ENCODE results near the gene ANXA6.
A peak's percentile ranks its signal among the peaks of the same experiment; 100 is the strongest.

The ANXA6 gene

GRCh38 chr5:151144275-151144674 lies 13.3 kb downstream of the ANXA6 start:
- H3K4me3 ChIP-seq (ENCODE audit: low read depth, low read length), result no peak overlapping the region
- no peaks in the 10 kb centered on the region for H3K4me1 ChIP-seq (ENCODE audit: control insufficient read depth, insufficient read depth, low read length)
- ChIA-PET POLR2A (interaction anchor here (1.2 kb wide), 1 partner anchor 18 kb away, joined by 4 read pairs; no protein-coding TSS in a partner anchor), CTCF (interaction anchor here (0.8 to 7.5 kb wide), 4 partner anchors 18 to 62 kb away, joined by 4 to 43 read pairs (median 7); no protein-coding TSS in a partner anchor)
- H3K9me3 ChIP-seq (ENCODE audit: control insufficient read depth, insufficient read depth, low read depth, low read length), result no peaks in the 10 kb centered on the region
- peaks cover 0 to 69% of the 10 kb centered on the region in 2 experiments; a peak in 2 of 3 replicates for H3K36me3 ChIP-seq (ENCODE audit: control insufficient read depth in 2 of 2, insufficient read depth in 1 of 2, low read length in 2 of 2)
- H3K27ac ChIP-seq (ENCODE audit: extremely low read depth, low read depth, low read length), result no peak overlapping the region
- TF ChIP-seq EGR2 (tag by site-specific recombination; IDR thresholded peaks at IDR 0.05; ENCODE audit: low read depth) (peak; percentile 80), ZNF211 (tag by site-specific recombination; IDR thresholded peaks at IDR 0.05; ENCODE audit: low read depth) (no peak), ZFHX2 (tag by site-specific recombination; conservative IDR thresholded peaks at IDR 0.05) (peak; percentile 24; the same call in 1 of the 2 replicates)

- Histone ChIP-seq H3K27ac (ENCODE audit: extremely low read depth, low read depth, low read length) (no peak overlapping the region), H3K9me3 (ENCODE audit: control insufficient read depth, insufficient read depth, low read depth, low read length) (no peaks in the 10 kb centered on the region), H3K4me3 (ENCODE audit: low read depth, low read length) (no peak overlapping the region), H3K36me3 (ENCODE audit: control insufficient read depth in 2 of 2, insufficient read depth in 1 of 2, low read length in 2 of 2) (peaks cover 0 to 75% of the 10 kb centered on the region in 2 experiments; a peak in 2 of 3 replicates), H3K4me1 (ENCODE audit: control insufficient read depth, insufficient read depth, low read length) (no peaks in the 10 kb centered on the region)
- POLR2A ChIA-PET, result interaction anchor here (1.2 kb wide), 1 partner anchor 18 kb away, joined by 4 read pairs; no protein-coding TSS in a partner anchor
- CTCF ChIA-PET, result interaction anchor here (0.6 to 7.5 kb wide), 5 partner anchors 17 to 672 kb away, joined by 3 to 43 read pairs (median 6); no protein-coding TSS in a partner anchor
- TF ChIP-seq ZSCAN5A (tag by site-specific recombination; IDR thresholded peaks at IDR 0.05), result no peak
- TF ChIP-seq SCRT2 (tag by site-specific recombination; IDR thresholded peaks at IDR 0.05), result peak; percentile 69
Observed at GRCh38 chr5:151143645-151144044, 13.9 kb downstream of the ANXA6 start.

GRCh38 chr5:151142933-151143332 lies 14.6 kb downstream of the ANXA6 start:
- POLR2A ChIA-PET, result no interaction called here
- Histone ChIP-seq H3K27ac (ENCODE audit: extremely low read depth, low read depth, low read length) (no peak overlapping the region), H3K9me3 (ENCODE audit: control insufficient read depth, insufficient read depth, low read depth, low read length) (no peaks in the 10 kb centered on the region), H3K4me3 (ENCODE audit: low read depth, low read length) (no peak overlapping the region), H3K4me1 (ENCODE audit: control insufficient read depth, insufficient read depth, low read length) (no peaks in the 10 kb centered on the region), H3K36me3 (ENCODE audit: control insufficient read depth in 2 of 2, insufficient read depth in 1 of 2, low read length in 2 of 2) (peaks cover 3 to 80% of the 10 kb centered on the region in 2 experiments; a peak in 2 of 3 replicates)
- CTCF ChIA-PET, result interaction anchor here (0.6 to 7.5 kb wide), 4 partner anchors 16 to 673 kb away, joined by 3 to 43 read pairs (median 8); no protein-coding TSS in a partner anchor
- no peak for TF ChIP-seq ZNF140 (tag by site-specific recombination; IDR thresholded peaks at IDR 0.05)
- no peak for TF ChIP-seq ZNF280C (tag by site-specific recombination; IDR thresholded peaks at IDR 0.05)

- no peak for TF ChIP-seq PRDM1 (tag by site-specific recombination; IDR thresholded peaks at IDR 0.05)
- no peak for TF ChIP-seq ZNF776 (tag by site-specific recombination; IDR thresholded peaks at IDR 0.05; ENCODE audit: borderline replicate concordance)
- no peak for TF ChIP-seq ZNF830 (tag by site-specific recombination; IDR thresholded peaks at IDR 0.05; ENCODE audit: low read depth)
- ChIA-PET POLR2A (no interaction called here), CTCF (interaction anchor here (1.0 to 7.5 kb wide), 4 partner anchors 15 to 174 kb away, joined by 4 to 43 read pairs (median 8); no protein-coding TSS in a partner anchor)
- Histone ChIP-seq H3K4me3 (ENCODE audit: low read depth, low read length) (no peak overlapping the region), H3K4me1 (ENCODE audit: control insufficient read depth, insufficient read depth, low read length) (no peaks in the 10 kb centered on the region), H3K27ac (ENCODE audit: extremely low read depth, low read depth, low read length) (no peak overlapping the region), H3K36me3 (ENCODE audit: control insufficient read depth in 2 of 2, insufficient read depth in 1 of 2, low read length in 2 of 2) (peaks cover 13 to 80% of the 10 kb centered on the region in 2 experiments; a peak in 2 of 3 replicates), H3K9me3 (ENCODE audit: control insufficient read depth, insufficient read depth, low read depth, low read length) (no peaks in the 10 kb centered on the region)
Observed at GRCh38 chr5:151141535-151141934, 16.0 kb downstream of the ANXA6 start.

All from HEK293 (cell line).